ENCODE data around the gene P2RY8.

The P2RY8 gene

DNA sequence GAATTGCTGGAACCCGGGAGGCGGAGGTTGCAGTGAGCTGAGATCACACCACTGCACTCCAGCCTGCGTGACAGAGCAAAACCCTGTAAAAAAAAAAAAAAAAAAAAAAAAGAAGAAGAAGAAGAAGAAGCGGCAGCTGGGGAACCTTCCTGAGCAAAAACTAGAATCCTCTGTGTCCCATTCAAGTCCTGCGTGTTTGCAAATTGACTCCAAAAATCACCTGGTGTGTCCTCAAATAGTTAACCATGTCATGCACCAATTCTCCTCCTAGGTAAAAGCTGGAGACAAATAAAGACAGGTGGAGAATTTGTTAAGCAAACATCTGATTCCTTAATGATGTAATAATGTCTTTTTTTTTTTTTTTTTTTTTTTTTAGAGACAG, 52.4 kb downstream of the P2RY8 start:
- TF ChIP-seq POLR2AphosphoS5 (IDR thresholded peaks at IDR 0.05; ENCODE audit: low read depth, low read length) (no peak), FOXP2 (optimal IDR thresholded peaks at IDR 0.05; ENCODE audit: borderline replicate concordance, extremely low read depth, extremely low read length, insufficient read depth) (no peak), SIN3A (IDR thresholded peaks at IDR 0.05; ENCODE audit: borderline replicate concordance, insufficient read depth, low read length) (no peak), TAF1 (IDR thresholded peaks at IDR 0.05; ENCODE audit: borderline replicate concordance, insufficient read depth, low read length) (no peak)
- TF ChIP-seq, protein P1, sequence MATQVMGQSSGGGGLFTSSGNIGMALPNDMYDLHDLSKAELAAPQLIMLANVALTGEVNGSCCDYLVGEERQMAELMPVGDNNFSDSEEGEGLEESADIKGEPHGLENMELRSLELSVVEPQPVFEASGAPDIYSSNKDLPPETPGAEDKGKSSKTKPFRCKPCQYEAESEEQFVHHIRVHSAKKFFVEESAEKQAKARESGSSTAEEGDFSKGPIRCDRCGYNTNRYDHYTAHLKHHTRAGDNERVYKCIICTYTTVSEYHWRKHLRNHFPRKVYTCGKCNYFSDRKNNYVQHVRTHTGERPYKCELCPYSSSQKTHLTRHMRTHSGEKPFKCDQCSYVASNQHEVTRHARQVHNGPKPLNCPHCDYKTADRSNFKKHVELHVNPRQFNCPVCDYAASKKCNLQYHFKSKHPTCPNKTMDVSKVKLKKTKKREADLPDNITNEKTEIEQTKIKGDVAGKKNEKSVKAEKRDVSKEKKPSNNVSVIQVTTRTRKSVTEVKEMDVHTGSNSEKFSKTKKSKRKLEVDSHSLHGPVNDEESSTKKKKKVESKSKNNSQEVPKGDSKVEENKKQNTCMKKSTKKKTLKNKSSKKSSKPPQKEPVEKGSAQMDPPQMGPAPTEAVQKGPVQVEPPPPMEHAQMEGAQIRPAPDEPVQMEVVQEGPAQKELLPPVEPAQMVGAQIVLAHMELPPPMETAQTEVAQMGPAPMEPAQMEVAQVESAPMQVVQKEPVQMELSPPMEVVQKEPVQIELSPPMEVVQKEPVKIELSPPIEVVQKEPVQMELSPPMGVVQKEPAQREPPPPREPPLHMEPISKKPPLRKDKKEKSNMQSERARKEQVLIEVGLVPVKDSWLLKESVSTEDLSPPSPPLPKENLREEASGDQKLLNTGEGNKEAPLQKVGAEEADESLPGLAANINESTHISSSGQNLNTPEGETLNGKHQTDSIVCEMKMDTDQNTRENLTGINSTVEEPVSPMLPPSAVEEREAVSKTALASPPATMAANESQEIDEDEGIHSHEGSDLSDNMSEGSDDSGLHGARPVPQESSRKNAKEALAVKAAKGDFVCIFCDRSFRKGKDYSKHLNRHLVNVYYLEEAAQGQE (IDR thresholded peaks at IDR 0.05; ENCODE audit: insufficient read depth in 1 of 2, low read depth in 2 of 2, low read length in 2 of 2) = no peak

DNA sequence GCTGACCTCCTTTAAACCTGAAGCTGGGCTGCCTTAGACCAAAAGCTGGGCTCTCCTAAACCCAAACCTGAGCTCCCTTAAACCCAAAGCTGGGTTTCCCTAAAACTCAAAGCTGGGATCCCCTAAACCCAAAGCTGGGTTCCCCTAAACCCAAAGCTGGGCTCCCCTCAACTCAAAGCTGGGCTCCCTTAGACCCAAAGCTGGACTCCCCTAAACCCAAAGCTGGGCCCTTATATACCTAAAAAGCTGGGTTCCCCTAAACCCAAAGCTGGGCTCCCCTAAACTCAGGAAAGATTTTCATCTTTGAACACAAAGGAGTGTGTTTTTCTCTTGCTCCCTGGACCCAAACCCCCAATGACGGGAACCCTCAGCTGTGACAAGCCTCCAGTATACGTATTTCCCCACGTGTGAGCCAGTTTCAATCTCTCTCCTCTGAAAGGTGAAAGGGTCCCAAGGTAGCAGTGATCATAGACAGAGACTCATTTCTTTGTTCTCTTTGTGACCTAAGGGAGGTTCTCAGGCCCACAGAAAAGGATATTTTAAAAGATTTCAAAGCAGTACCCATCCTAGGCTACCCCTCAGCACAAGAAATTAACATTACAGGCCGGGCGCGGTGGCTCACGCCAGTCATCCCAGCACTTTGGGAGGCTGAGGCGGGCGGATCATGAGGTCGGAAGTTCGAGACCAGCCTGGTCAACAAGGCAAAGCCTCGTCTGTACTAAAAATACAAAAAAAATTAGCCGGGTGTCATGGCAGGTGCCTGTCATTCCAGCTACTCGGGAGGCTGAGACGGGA, 52.9 kb downstream of the P2RY8 start:
- TF ChIP-seq SIN3A (IDR thresholded peaks at IDR 0.05; ENCODE audit: borderline replicate concordance, insufficient read depth, low read length) (no peak), FOXP2 (optimal IDR thresholded peaks at IDR 0.05; ENCODE audit: borderline replicate concordance, extremely low read depth, extremely low read length, insufficient read depth) (no peak), TAF1 (IDR thresholded peaks at IDR 0.05; ENCODE audit: borderline replicate concordance, insufficient read depth, low read length) (no peak), POLR2AphosphoS5 (IDR thresholded peaks at IDR 0.05; ENCODE audit: low read depth, low read length) (no peak)
- TF ChIP-seq, protein P1 (IDR thresholded peaks at IDR 0.05; ENCODE audit: insufficient read depth in 1 of 2, low read depth in 2 of 2, low read length in 2 of 2) = no peak

DNA sequence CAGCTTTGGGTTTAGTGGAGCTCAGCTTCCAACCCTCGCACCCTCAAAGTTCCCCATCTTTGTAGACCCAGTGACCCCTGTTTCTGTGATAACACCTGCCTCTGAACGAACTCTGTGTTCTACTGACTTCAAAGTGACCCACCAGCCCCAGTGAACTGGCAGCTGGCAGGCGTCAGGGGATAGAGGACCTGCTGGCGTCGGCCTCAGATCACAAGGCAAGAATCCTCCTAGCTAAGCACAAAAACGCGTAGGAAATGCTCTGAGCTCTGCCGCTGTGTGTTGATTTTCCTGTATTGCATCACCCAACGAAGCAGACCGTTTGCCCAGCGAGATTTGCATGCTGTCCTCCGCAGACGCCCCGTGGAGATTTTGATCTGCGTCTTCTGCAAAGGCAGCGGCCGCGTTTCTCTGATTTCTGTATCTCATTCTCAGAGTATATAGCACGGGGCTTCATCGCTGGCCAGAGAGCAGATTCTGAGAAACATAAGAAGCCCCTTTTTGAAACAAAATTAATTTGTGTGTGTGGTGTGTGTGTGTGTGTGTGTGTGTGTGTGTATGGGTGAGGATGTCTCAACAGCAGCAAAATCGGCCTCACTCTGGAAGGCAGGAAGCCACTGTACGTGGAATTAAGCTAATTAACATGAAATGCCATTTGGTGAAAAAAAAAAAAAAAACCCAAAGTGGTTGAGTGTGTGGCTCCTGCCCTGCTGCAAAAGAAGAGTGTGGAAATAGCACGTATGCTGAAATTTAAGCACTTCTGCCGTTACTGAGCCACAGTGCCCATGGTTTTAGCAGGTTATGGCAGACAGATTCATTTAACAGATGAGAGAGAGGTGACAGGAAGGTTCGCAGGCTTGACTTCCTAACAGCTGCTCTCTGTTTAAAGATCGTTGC, 55.1 kb downstream of the P2RY8 start:
- TF ChIP-seq POLR2AphosphoS5 (IDR thresholded peaks at IDR 0.05; ENCODE audit: low read depth, low read length) (peak; percentile 36; the same call in 1 of the 2 replicates), SIN3A (IDR thresholded peaks at IDR 0.05; ENCODE audit: borderline replicate concordance, insufficient read depth, low read length) (no peak)

DNA sequence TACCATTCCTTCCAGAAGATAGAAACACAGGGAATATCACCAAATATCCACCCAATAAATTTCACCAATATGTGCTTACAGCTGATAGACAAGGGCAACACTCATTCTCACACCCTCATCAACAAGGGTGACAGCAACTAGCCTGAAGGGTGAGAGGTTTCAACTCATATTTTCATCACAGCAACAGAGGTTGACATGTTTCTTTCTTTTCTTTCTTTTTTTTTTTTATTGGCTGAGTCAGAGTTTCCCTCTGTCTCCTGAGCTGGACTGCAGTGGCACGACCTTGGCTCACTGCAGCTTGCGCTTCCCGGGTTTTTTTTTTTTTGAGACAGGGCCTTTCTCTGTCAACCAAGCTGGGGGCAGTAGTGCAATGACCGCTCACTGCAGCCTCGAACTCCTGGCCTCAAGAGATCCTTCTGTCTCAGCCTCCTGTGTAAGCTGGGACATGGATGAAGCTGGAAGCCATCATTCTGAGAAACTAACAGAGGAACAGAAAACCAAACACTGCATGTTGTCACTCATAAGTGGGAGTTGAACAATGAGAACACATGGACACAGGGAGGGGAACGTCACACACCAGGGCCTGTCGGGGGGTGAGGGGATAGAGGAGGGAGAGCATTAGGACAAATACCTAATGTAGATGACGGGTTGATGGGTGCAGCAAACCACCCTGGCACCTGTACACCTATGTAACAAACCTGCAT, 56.8 kb downstream of the P2RY8 start:
- TF ChIP-seq, protein P1 (IDR thresholded peaks at IDR 0.05; ENCODE audit: insufficient read depth in 1 of 2, low read depth in 2 of 2, low read length in 2 of 2) = no peak
- TF ChIP-seq FOXP2 (optimal IDR thresholded peaks at IDR 0.05; ENCODE audit: borderline replicate concordance, extremely low read depth, extremely low read length, insufficient read depth) = no peak
- no peak for TF ChIP-seq TAF1 (IDR thresholded peaks at IDR 0.05; ENCODE audit: borderline replicate concordance, insufficient read depth, low read length)
- TF ChIP-seq POLR2AphosphoS5 (IDR thresholded peaks at IDR 0.05; ENCODE audit: low read depth, low read length) = no peak
- no peak for TF ChIP-seq SIN3A (IDR thresholded peaks at IDR 0.05; ENCODE audit: borderline replicate concordance, insufficient read depth, low read length)

DNA sequence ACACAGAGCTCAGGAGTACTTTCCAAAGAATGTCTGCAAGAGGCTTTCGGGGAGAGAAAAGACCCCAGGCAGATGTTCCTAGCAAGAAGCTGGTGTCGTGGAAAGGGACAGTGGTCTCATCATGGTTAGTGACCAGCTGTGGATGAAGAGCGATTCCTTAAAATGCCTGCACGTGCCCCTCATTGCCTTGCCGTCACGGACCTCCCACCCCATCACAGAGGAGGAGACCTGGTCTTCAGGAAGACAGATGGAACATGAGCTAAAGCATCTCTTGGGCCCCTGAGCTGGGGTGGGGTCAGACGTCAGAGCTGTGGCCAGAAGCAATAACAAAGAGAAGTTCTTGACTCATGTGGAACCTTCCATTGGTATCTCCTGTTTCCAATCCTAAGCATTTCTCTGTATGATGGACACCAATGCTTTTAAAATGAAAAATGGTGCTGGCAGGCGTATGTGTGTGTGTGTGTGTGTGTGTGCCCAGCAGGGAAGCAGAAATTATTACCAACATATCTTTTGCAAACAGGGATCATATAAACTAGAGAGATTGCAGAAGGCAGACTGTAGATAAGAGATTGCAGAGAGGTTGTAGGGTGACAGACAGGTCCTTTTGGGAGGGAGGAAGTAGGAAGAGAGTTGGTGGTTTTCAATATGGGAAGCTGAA, 59.1 kb downstream of the P2RY8 start:
- TF ChIP-seq, protein P1 (IDR thresholded peaks at IDR 0.05; ENCODE audit: insufficient read depth in 1 of 2, low read depth in 2 of 2, low read length in 2 of 2) = no peak
- TF ChIP-seq SIN3A (IDR thresholded peaks at IDR 0.05; ENCODE audit: borderline replicate concordance, insufficient read depth, low read length) = no peak
- no peak for TF ChIP-seq POLR2AphosphoS5 (IDR thresholded peaks at IDR 0.05; ENCODE audit: low read depth, low read length)
- TF ChIP-seq FOXP2 (optimal IDR thresholded peaks at IDR 0.05; ENCODE audit: borderline replicate concordance, extremely low read depth, extremely low read length, insufficient read depth) = no peak
- TF ChIP-seq TAF1 (IDR thresholded peaks at IDR 0.05; ENCODE audit: borderline replicate concordance, insufficient read depth, low read length) = no peak
